HG02571 (cell line): ENCODE data around the gene PGK2.
"Not testable (repeated sequence)": the region's sequence is repeated elsewhere in the genome, so short reads cannot be mapped to it uniquely, and the experiment has no call there.

Experiments
- ATAC-seq: cut with Tn5 transposase; IDR thresholded peaks from one replicate; pipeline ENCODE4 v1.9.1; 2021; ENCODE audit warnings: mild to moderate bottlenecking, moderate library complexity; ENCODE audit not compliant: unreplicated experiment

The PGK2 gene

GRCh38 chr6:49787176-49787575 is at the start of gene PGK2:
TSS of gene PGK2 (minus strand) at chr6:49787285. CDS start at chr6:49787187, 98 bp downstream.
- ATAC-seq: no peak

DNA sequence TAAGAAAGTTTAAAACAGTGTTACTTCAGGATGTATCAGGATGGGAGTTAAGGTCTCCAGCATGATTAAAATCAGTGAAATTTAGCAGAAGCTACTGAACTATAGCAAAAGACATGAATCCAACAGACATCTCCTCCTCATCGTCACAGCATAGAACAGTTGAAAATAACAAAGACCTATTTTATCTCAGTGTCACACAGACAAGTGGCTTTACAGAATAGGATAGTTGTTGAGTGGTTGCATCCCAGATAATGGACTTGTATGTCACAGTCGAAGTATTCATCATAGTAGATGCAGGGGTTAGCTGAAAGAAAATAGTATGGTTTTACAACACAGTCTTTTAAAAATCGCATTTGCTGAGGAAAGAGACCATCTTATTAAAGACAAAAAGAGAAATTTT is 48.1 kb upstream of the PGK2 start:
- no peak for ATAC-seq

DNA sequence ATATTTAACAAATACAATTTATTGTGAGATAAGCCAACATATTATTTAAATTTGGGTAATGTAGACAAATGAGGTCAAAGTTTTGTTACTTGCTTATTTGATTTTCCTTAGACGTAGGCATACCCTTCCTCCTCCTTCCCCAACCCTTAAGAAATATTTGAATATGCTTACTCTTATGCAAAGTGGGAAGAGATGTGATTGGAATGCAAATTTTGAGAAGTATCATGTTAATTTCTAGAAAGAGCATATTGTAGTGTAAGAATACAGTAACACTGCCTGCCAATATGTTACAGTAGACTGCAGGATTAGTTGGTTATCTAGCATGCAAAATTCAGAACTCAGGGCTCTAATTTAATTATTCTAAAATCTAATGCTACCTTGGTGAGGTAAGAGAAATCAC is 46.3 kb upstream of the PGK2 start:
- ATAC-seq: no peak

- peak; percentile 97 for ATAC-seq
Measured at GRCh38 chr6:49826743-49827406, 39.8 kb upstream of the PGK2 start.

- ATAC-seq: no peak
Measured at GRCh38 chr6:49815166-49815565, 28.1 kb upstream of the PGK2 start.

- ATAC-seq: no peak
Measured at GRCh38 chr6:49813248-49813647, 26.2 kb upstream of the PGK2 start.

- ATAC-seq: no peak
Measured at GRCh38 chr6:49806145-49806544, 19.1 kb upstream of the PGK2 start.

GRCh38 chr6:49805246-49805645 is 18.2 kb upstream of the PGK2 start:
- no peak for ATAC-seq

DNA sequence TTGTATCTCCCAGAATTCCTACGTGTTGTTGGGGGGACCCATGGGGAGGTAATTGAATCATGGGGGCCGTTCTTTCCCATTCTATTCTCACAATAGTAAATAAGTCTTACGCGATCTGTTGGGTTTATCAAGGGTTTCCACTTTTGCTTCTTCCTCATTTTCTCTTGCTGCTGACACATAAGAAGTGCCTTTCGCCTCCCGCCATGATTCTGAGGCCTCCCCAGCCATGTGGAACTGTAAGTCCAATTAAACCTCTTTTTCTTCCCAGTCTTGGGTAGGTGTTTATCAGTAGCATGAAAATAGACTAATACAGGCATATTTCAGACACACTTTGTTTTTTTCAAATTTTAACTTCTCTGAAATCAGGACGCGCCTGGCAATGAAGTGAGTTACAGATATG is 14.4 kb upstream of the PGK2 start:
- no peak for ATAC-seq

GRCh38 chr6:49799090-49799489 is 12.0 kb upstream of the PGK2 start:
- no peak for ATAC-seq

GRCh38 chr6:49796842-49797455 is 9.9 kb upstream of the PGK2 start:
- not testable (repeated sequence) for ATAC-seq

- ATAC-seq: no peak
Measured at GRCh38 chr6:49790341-49790740, 3.3 kb upstream of the PGK2 start.

- no peak for ATAC-seq
Measured at GRCh38 chr6:49784272-49784671, 2.8 kb downstream of the PGK2 start.

DNA sequence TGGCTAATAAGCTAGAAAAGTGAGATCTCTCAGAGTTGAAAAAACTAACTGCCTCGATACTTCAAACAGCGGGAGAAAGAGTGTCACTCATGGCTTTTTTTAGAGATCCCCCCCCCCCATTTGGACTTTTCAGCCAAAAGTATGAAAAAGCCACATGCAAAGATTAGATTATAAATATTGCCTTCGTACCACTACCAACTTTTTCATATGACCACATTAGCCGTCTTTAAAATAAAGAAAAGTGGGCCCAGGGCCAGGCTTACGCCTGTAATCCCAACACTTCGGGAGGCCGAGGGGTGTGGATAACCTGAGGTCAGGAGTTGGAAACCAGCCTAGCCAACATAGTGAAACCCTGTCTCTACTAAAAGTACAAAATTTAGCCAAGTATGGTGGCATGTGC is 4.4 kb downstream of the PGK2 start:
- no peak for ATAC-seq

DNA sequence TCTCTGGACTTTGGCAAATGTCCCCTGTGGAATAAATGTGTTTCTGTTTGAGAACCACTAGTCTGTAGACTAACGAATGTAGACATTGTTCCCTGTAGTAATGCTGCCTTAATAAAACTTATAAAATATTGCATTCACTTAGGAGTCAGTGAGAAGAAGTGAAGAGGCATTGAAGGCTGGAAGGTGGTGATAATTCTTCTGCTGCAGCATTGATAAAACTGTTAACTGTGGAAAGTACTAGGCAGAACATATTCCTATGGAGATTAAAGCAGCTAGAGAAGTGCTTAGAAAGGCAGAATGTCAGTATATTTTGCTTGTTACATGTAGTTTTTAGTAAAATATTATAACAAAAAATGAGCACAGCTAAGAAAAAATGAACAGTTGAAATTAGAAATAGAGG is 4.8 kb downstream of the PGK2 start:
- ATAC-seq: no peak

DNA sequence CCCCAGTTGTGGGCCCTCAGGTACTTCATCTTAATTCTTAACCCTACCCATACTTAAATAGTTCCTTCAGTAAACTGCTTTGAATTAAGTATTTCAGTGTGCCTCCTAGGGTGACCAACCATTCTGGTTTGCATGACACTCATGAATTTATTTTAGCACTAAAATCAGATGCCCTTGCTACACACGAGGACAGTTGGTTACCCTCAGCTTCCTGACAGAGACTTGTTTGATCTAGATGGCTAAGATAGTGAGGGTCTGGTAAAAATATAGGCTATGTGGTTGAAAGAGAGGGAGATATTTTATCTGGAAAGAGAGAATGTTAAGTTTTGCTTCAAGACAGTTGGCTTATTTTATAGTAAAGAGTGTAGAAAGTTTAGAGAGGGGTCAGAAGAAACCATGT is 10.6 kb downstream of the PGK2 start:
- no peak for ATAC-seq

DNA sequence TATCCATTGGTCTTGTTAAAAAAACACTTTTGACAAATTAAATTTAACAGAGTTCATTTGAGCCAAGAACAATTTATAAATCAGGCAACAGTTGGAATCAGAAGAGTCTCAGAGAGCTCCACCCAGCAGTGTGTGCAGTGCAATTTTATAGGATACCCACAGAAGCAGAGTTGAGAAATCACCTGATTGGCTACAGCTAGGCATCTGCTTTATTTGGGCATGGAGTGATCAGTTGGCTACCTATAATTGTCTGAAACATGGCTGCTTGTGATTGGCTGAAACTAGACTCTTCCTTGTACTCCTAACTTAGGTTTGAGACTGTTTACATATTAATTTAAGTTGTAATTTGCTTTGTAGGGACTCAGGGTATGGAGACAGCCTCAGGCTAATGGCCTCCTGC is 12.0 kb downstream of the PGK2 start:
- ATAC-seq: no peak

DNA sequence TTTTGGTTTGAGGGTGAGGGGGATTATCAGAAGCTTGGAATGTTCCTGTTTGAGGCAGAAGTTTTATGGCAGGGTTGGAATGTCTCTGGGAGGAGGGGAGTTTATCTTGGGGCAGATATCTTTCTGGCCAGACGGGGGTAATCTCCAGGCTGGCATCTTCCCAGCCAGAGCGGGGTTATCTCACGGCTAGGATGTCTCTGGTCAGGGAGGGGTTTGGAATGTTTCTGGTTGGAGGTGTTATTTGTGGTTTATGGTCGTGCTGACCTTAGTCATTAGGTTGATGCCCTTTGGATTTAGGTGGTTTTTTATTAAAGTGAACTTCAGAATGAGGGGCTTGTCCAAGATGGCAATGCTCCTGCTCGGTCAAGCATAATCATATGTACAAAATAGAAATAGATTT is 14.8 kb downstream of the PGK2 start:
- no peak for ATAC-seq

GRCh38 chr6:49766762-49767161 is 20.3 kb downstream of the PGK2 start:
- ATAC-seq: no peak

DNA sequence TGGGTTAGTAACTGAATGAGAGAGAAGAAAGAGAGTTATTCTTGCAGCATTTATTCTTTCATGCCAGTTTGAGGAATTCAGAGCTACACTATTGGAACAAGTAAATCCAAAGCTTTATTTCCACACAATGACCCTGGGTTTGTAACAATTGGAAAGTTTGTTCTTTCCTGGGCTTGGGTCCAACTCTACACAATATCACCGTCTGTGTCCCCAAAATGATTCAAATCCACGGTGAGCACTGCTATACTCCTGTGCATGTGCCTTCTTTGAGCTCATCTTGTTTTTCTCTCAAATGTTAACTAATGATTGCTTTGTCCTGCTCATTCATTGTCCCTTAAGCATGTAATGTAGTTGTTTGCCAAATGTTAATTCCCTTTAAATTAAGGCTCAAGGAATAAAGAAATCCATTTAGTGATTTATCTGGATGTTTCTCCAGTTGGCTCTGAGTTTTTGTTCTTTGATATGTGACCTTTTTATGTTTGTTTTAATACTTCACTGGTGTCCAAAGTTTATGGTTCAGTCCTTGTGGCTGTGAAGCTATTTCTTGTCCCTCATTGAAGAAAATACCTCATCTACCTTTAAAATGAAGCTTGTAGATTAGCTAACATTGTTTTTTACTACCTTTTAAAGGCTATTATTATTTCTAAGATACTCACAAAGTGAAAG is 22.4 kb downstream of the PGK2 start:
- no peak for ATAC-seq

DNA sequence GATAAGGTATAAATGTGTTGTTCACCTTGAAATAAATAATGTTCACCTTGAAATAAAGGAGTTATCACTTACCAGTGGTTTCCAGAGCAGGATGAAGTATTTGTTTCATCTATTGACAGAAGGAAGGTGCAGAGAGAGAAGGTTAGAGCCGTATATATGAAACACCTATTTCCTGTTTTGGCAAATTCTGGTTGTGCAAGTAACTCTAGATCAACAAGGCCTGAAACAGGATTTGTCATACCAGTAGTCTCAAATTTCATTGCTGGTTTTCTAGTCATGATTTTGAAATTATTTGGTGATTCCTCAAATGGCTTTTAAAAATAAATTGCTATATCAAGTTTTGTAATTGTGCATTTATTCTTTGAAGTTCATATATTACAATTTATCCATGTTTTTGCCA is 42.8 kb downstream of the PGK2 start, which contains the start of gene CRISP3:
CRISP3 (minus strand) TSS at position 130 of the 400 bp plus-strand sequence; CDS start at position 109, 21 bp downstream.
- ATAC-seq: no peak

DNA sequence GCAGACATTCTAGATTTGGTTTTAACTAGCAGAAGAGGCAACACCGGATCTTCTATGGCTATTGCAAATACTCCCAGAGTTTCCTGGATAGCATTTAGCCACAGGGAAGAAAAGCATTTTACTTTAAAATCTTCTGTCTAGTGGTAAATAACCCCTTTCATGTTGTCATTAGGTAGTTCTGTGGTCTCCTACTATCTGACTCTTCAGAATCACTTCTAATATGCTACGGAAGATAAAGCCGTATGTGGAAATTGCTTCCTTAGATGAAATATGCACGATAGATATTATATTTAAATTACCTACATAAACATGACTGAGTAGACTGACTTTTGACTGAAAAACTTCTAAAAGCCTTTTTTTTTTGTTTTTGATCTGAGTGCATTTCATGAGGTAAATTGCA is 43.7 kb downstream of the PGK2 start:
- ATAC-seq: no peak
